T-helper 17 cell (primary cell): ENCODE measurements around the gene CDC25A. TPM values are rescaled to one million over a fixed set of nuclear protein-coding genes. Genes with fewer than 3 reads are reported as not detected.

Experiments used
- ATAC-seq: fragments of 150-1000 bp; cut with Tn5 transposase; 2 replicates; pipeline ENCODE4 v1.10.0; 2021; ENCODE audit warnings: mild to moderate bottlenecking, moderate library complexity
- DNase-seq, 3 donors: peaks; one replicate each; pipeline versions ENCODE4 v3.0.0 to v3.0.0-alpha.2; 2020 to 2021
- H3K9me3 ChIP-seq: one replicate; pipeline ENCODE4 v1.7.0; 2013; ENCODE audit warnings: low read length, mild to moderate bottlenecking; ENCODE audit not compliant: control insufficient read depth, poor library complexity, severe bottlenecking
- H3K27ac Mint-ChIP-seq: one replicate; pipeline ENCODE4 v1.8.0; 2022; ENCODE audit warnings: mild to moderate bottlenecking, moderate library complexity, mixed read lengths
- H3K27me3 Mint-ChIP-seq: one replicate; pipeline ENCODE4 v1.8.0; 2022; ENCODE audit warnings: mixed read lengths
- H3K36me3 Mint-ChIP-seq: one replicate; pipeline ENCODE4 v1.8.0; 2022; ENCODE audit warnings: low read depth, mixed read lengths
- H3K4me1 Mint-ChIP-seq: one replicate; pipeline ENCODE4 v1.8.0; 2022; ENCODE audit warnings: mild to moderate bottlenecking, mixed read lengths
- H3K4me3 Mint-ChIP-seq: one replicate; pipeline ENCODE4 v1.8.0; 2022; ENCODE audit warnings: mild to moderate bottlenecking, moderate library complexity, mixed read lengths
- total RNA-seq, 4 donors: library from RNA in 2 of 4; stranded (reverse) in 2 of 4; gene quantifications; one replicate each; pipeline ENCODE4 v1.2.3 and lab custom pipeline; 2022 to 2026

CDC25A gene
- total RNA-seq, 2 donors from 2014 or later = 0.22 to 0.44 TPM

GRCh38 chr3:48143992-48144391, 44.2 kb downstream of the CDC25A start:
- Mint-ChIP-seq H3K27me3 (no peaks in the 10 kb centered on the region), H3K4me1 (peaks cover 4% of the 10 kb centered on the region), H3K4me3 (no peak overlapping the region), H3K27ac (no peak overlapping the region), H3K36me3 (peaks cover 2% of the 10 kb centered on the region)
- no peak for ATAC-seq
- no peak for DNase-seq
- no peaks in the 10 kb centered on the region for H3K9me3 ChIP-seq

DNA sequence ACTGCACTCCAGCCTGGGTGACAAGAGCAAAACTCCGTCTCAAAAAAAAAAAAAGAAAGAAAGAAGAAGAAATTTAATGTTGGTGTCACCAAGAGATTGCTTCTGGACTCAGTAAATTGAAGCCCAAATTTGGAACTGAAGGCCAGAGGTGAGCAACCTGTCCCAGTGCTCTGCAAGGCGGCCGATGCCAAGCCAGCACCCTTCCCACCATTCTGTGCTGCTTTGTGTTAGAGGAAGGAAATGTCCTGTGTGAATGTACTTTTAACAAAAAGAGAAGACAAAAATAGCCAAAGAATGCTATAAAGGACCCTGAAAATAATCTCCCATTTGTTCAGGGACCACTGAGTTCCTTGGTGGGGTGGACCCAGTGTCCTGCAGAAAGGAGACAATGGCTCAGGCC, 44.6 kb downstream of the CDC25A start:
- H3K4me3 Mint-ChIP-seq = no peak overlapping the region
- DNase-seq = no peak
- H3K4me1 Mint-ChIP-seq = peaks cover 4% of the 10 kb centered on the region
- no peaks in the 10 kb centered on the region for H3K27me3 Mint-ChIP-seq
- no peak overlapping the region for H3K27ac Mint-ChIP-seq
- no peaks in the 10 kb centered on the region for H3K9me3 ChIP-seq
- no peak for ATAC-seq
- peaks cover 2% of the 10 kb centered on the region for H3K36me3 Mint-ChIP-seq

DNA sequence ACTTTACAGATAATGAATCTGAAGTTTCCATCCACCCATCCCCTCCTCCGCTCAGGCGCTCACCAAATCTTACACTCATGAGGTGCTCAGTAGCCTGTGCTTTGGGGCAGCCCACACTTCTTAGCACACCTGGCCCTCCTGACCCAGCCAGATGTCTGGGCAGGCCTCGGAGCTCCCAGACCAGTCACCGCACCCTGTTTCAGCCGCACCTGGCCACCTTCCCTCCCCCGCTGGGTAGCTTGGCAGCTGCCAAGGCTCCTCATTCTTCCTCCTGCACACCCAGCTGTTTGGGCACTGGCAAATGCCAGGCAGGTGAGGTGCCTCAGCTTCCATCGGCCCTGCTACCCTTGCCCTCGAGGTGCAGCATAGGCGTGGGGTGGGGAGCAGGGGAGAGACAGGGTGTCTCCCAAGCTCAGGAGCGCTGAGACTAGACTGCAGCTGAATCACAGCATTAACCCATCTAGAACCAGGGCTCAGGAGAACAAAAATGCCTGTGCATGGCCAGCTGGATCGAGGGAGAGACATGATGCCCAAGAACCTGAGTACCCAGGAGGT, 45.8 kb downstream of the CDC25A start:
- no peak overlapping the region for H3K4me3 Mint-ChIP-seq
- DNase-seq = no peak
- peaks cover 2% of the 10 kb centered on the region for H3K36me3 Mint-ChIP-seq
- no peaks in the 10 kb centered on the region for H3K27me3 Mint-ChIP-seq
- H3K9me3 ChIP-seq = no peaks in the 10 kb centered on the region
- no peak overlapping the region for H3K27ac Mint-ChIP-seq
- no peak for ATAC-seq
- H3K4me1 Mint-ChIP-seq = peaks cover 4% of the 10 kb centered on the region

DNA sequence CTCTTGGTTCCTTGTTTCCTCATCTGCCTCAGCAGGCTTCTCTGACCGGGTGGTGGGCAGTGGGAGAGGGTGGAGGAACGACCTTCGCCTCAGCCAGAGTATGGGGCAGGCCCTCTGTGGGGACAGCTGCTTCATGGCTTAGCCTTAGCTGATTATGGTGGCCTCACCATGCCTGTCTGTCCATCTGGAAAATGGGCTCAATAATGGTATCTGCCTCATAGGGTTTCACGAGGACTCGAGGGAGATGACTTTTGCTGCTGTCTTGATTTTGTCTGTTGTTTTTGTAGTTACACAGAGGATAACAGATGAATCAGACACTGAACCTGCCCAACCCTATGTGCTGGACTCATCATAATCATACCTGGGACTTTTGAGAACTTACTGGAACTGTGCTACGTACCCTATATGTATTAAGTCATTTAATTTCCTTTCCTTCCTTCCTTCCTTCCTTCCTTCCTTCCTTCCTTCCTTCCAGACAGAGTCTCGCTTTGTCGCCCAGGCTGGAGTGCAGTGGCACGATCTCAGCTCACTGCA, 46.5 kb downstream of the CDC25A start:
- H3K27ac Mint-ChIP-seq = no peak overlapping the region
- H3K4me3 Mint-ChIP-seq = no peak overlapping the region
- peaks cover 4% of the 10 kb centered on the region for H3K4me1 Mint-ChIP-seq
- H3K27me3 Mint-ChIP-seq = no peaks in the 10 kb centered on the region
- H3K9me3 ChIP-seq = no peaks in the 10 kb centered on the region
- no peak for ATAC-seq
- no peak for DNase-seq
- peaks cover 2% of the 10 kb centered on the region for H3K36me3 Mint-ChIP-seq

DNA sequence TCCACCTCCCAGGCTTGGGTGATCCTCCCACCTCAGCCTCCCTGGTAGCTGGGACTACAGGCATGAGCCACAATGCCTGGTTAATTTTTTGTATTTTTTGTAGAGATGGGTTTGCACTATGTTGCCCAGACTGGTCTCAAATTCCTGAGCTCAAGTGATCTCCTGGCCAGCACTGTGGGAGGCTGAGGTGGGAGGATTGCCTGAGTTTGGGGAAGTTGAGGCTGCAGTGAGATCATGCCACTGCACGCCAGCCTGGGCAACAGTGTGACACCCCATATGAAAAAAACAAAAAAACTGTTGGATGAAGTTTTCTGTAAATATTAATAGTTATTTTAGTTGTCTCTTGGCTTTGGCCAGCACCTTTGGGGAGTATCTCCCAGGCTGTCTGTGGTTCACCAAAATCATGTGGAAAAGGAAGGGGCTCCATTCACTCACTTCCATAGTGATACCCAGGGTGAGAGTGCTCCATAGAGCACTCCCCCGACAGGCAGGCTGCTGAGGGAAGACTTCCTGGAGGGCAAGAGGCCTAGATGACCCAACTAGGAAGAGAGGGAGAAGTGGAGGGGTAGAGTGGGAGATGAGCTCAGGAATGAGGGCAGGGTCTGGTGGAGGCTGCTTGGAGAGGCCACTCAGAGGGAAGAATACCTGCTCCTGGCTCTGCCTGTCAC, 47.1 kb downstream of the CDC25A start:
- Mint-ChIP-seq H3K27me3 (no peaks in the 10 kb centered on the region), H3K4me3 (no peak overlapping the region), H3K27ac (no peak overlapping the region), H3K4me1 (peaks cover 4% of the 10 kb centered on the region), H3K36me3 (peaks cover 2% of the 10 kb centered on the region)
- ATAC-seq = no peak
- H3K9me3 ChIP-seq = no peaks in the 10 kb centered on the region
- DNase-seq = no peak

GRCh38 chr3:48140336-48140757, 47.9 kb downstream of the CDC25A start:
- H3K4me3 Mint-ChIP-seq = no peak overlapping the region
- no peak for ATAC-seq
- H3K27me3 Mint-ChIP-seq = no peaks in the 10 kb centered on the region
- peaks cover 4% of the 10 kb centered on the region for H3K4me1 Mint-ChIP-seq
- DNase-seq = no peak
- H3K9me3 ChIP-seq = no peaks in the 10 kb centered on the region
- peaks cover 2% of the 10 kb centered on the region for H3K36me3 Mint-ChIP-seq
- H3K27ac Mint-ChIP-seq = no peak overlapping the region

DNA sequence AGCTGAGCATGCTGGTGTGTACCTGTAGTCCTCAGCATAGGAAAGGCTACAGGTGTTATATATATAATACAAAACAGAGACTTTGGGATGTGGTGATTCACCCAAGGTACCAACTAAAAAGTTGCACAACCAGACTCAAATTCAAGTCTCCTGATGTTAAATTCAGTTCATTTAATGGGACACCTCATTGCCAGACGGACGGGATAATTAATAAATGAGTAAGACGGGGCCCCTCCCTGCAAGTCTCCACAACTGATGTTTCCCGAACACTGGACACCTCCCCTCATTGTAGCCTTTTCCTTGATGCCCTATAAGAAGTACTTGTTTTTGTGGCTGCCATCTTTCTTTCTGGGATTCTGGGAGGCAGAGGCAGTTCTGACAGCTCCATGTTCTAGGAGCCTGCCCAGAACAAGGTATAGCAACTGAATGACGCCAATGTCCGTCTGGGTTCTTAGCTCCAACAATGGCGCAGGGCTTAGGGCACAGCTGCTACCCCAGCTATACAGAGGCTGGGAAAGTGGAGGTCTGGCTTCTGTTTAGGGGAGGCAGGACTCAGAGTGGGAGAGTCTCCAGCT, 50.7 kb downstream of the CDC25A start:
- no peak for DNase-seq
- no peaks in the 10 kb centered on the region for H3K27me3 Mint-ChIP-seq
- ATAC-seq = no peak
- no peak overlapping the region for H3K4me3 Mint-ChIP-seq
- H3K4me1 Mint-ChIP-seq = peaks cover 4% of the 10 kb centered on the region
- H3K9me3 ChIP-seq = no peaks in the 10 kb centered on the region
- H3K27ac Mint-ChIP-seq = no peak overlapping the region
- peaks cover 2% of the 10 kb centered on the region for H3K36me3 Mint-ChIP-seq

- Mint-ChIP-seq H3K36me3 (peaks cover 2% of the 10 kb centered on the region), H3K4me3 (no peak overlapping the region), H3K27ac (no peak overlapping the region), H3K27me3 (no peaks in the 10 kb centered on the region), H3K4me1 (peaks cover 2% of the 10 kb centered on the region)
- no peak for DNase-seq
- no peaks in the 10 kb centered on the region for H3K9me3 ChIP-seq
- ATAC-seq = no peak
Observed at GRCh38 chr3:48135552-48136495, 52.4 kb downstream of the CDC25A start.

- no peak overlapping the region for H3K4me3 Mint-ChIP-seq
- H3K36me3 Mint-ChIP-seq = no peaks in the 10 kb centered on the region
- DNase-seq (no peak), ATAC-seq (no peak)
- H3K4me1 Mint-ChIP-seq = no peaks in the 10 kb centered on the region
- no peak overlapping the region for H3K27ac Mint-ChIP-seq
- H3K27me3 Mint-ChIP-seq = no peaks in the 10 kb centered on the region
- no peaks in the 10 kb centered on the region for H3K9me3 ChIP-seq
Observed at GRCh38 chr3:48130321-48130904, 57.8 kb downstream of the CDC25A start.

GRCh38 chr3:48129921-48130320, 58.3 kb downstream of the CDC25A start:
- H3K27me3 Mint-ChIP-seq = no peaks in the 10 kb centered on the region
- H3K9me3 ChIP-seq = no peaks in the 10 kb centered on the region
- H3K27ac Mint-ChIP-seq = no peak overlapping the region
- DNase-seq (no peak), ATAC-seq (no peak)
- H3K4me1 Mint-ChIP-seq = no peaks in the 10 kb centered on the region
- no peaks in the 10 kb centered on the region for H3K36me3 Mint-ChIP-seq
- H3K4me3 Mint-ChIP-seq = no peak overlapping the region

DNA sequence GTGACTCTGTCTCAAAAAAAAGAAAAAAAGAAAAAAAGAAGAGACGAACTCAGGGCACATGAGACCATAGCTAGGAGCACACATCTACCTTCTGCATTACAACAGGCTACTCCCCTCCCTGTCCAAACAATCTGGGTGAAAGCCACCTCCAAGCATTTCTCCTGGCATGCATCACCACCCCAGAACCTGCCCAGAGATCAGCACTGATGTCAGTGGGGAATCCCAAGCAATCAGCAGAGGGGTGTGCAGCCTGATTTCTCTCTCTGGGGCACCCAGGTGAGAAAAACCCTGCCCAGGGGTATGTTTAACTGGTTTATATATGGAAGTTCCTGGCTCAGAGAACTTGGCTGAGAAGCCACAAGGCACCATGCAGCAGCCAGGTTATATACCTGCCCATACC, 59.4 kb downstream of the CDC25A start:
- DNase-seq (no peak), ATAC-seq (no peak)
- H3K9me3 ChIP-seq = no peaks in the 10 kb centered on the region
- no peaks in the 10 kb centered on the region for H3K4me1 Mint-ChIP-seq
- no peak overlapping the region for H3K27ac Mint-ChIP-seq
- no peak overlapping the region for H3K4me3 Mint-ChIP-seq
- no peaks in the 10 kb centered on the region for H3K36me3 Mint-ChIP-seq
- H3K27me3 Mint-ChIP-seq = no peaks in the 10 kb centered on the region

DNA sequence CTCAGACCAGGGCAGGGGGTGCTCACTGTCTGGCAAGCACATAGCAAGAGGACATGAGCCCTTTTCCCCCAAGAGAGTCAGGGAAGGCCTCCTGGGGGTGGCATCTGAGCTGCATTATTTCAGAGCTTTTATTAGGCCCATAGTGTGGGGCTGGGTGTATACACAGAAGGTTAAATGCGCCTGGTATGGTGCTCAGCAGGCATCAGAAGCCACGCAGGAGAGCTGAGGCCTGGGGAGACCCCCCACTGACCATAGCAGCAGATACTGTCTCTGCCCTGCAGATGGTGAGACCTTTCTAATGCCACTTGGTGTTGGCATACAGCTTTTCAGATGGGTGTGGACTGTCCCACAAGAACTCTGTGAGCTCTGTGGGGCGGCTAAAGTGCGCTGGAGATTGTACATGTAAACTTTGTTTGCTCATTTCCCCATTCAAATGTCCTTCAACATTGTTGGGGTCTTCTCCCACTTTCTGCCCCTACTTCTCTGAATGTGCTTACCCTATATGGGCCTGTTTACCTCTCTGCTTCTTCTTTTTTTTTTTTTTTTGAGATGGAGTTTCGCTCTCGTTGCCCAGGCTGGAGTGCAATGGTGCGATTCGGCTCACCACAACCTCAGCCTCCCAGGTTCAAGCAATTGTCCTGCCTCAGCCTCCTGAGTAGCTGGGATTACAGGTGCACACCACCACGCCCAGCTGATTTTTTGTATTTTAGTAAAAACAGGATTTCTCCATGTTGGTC, 62.2 kb downstream of the CDC25A start:
- H3K36me3 Mint-ChIP-seq = no peaks in the 10 kb centered on the region
- no peak overlapping the region for H3K4me3 Mint-ChIP-seq
- no peaks in the 10 kb centered on the region for H3K27me3 Mint-ChIP-seq
- ATAC-seq (no peak), DNase-seq (no peak)
- no peak overlapping the region for H3K27ac Mint-ChIP-seq
- H3K9me3 ChIP-seq = no peaks in the 10 kb centered on the region
- no peaks in the 10 kb centered on the region for H3K4me1 Mint-ChIP-seq
